Pericardium fibroblast (primary cell): Measurements from ENCODE around the gene TRABD. TPM values are rescaled to one million over a fixed set of nuclear protein-coding genes. Genes with fewer than 3 reads are reported as not detected.

Experiments
- total RNA-seq: library from RNA; depleted of rRNA; stranded (reverse); fragments of >200 nt; gene quantifications from 2 replicates; pipeline ENCODE4 v1.2.3, GENCODE V29; 2015

Gene TRABD
- 21.9 and 26.9 TPM in 2 replicates for total RNA-seq

GRCh38 chr22:50185375-50186087 is at the start of gene TRABD:
Gene TRABD, plus strand, starts transcription at chr22:50185913. Its CDS starts 7,148 bp downstream, at chr22:50193061.

GRCh38 chr22:50170453-50171318 is 15.0 kb upstream of the TRABD start, which contains the start of gene PANX2:
Gene PANX2, plus strand, starts transcription at chr22:50170731. Its CDS starts 0 bp downstream, at chr22:50170731.

GRCh38 chr22:50200461-50201190 is 14.9 kb downstream of the TRABD start, which contains the start of gene SELENOO:
Gene SELENOO, plus strand, starts transcription at chr22:50201011. Its CDS starts 26 bp downstream, at chr22:50201037.

GRCh38 chr22:50244420-50245213 is 58.9 kb downstream of the TRABD start, which contains the start of gene TUBGCP6:
Gene TUBGCP6, minus strand, starts transcription at chr22:50245023. Its CDS starts 564 bp downstream, at chr22:50244459.

Other genes starting within 250 kb of the TRABD start
- gene PIM3, start 225.1 kb upstream of the TRABD start, total RNA-seq, result 29.1 and 35.1 TPM in 2 replicates
- not detected in 2 replicates for gene IL17REL, start 173.1 kb upstream of the TRABD start, total RNA-seq
- gene TTLL8, start 127.6 kb upstream of the TRABD start, total RNA-seq, result not detected in 2 replicates
- 2.5 TPM in 1 of 2 replicates, not detected in the other for gene MLC1, start 100.5 kb upstream of the TRABD start, total RNA-seq
- 2.9 and 5.1 TPM in 2 replicates for gene MOV10L1, start 95.9 kb upstream of the TRABD start, total RNA-seq
- gene PANX2, start 15.2 kb upstream of the TRABD start, total RNA-seq, result 0.35 and 0.60 TPM in 2 replicates
- 24.5 and 33.3 TPM in 2 replicates for gene SELENOO, start 15.1 kb downstream of the TRABD start, total RNA-seq
- 18.3 and 23.2 TPM in 2 replicates for gene TUBGCP6, start 59.1 kb downstream of the TRABD start, total RNA-seq
- 20.8 and 39.8 TPM in 2 replicates for gene HDAC10, start 65.4 kb downstream of the TRABD start, total RNA-seq
- 29.5 and 36.9 TPM in 2 replicates for gene MAPK12, start 75.8 kb downstream of the TRABD start, total RNA-seq
- gene MAPK11, start 84.5 kb downstream of the TRABD start, total RNA-seq, result 18.4 and 24.0 TPM in 2 replicates
- gene PLXNB2, start 121.7 kb downstream of the TRABD start, total RNA-seq, result 143 and 157 TPM in 2 replicates
- 6.6 and 8.5 TPM in 2 replicates for gene DENND6B, start 141.1 kb downstream of the TRABD start, total RNA-seq
- 44.7 and 47.3 TPM in 2 replicates for gene PPP6R2, start 157.4 kb downstream of the TRABD start, total RNA-seq